ENCODE data around the gene PIK3C2A. TPM values are rescaled to one million over a fixed set of nuclear protein-coding genes. Genes with fewer than 3 reads are reported as not detected.

PIK3C2A gene
- total and polyA plus RNA-seq, 8 donors: 6.6 to 114 (median 35.9) TPM

DNA sequence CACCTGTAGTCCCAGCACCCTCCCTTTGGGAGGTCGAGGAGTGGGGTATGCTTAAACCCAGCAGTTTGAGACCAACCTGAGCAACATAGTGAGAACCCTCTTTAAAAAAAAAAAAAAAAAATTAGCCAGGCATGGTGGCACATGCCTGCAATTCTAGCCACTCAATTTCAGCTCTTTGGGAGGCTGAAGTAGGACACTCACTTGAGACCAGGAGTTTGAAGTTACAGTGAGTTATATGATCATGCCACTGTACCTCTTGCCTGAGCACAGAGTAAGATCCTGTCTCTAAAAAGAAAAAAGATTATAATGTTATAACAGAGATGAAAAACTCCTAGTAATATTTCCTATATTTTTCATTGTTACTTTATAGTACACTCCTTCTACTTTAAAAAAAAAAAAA is 23.9 kb downstream of the PIK3C2A start:
- no peaks in the 10 kb centered on the region for H3K27me3 ChIP-seq
- 76 to 94% (median 79%) methylated on average over 1 of the region's 1 CpG for WGBS, 5 donors
- peaks cover 5 to 22% (median 17%) of the 10 kb centered on the region in 4 donors for H3K36me3 ChIP-seq
- peaks cover 0 to 15% (median 2%) of the 10 kb centered on the region in 4 donors for H3K4me1 ChIP-seq
- no peak for DNase-seq
- H3K27ac ChIP-seq: no peak overlapping the region
- TF ChIP-seq POLR2A (IDR thresholded peaks at IDR 0.05) (no peak), POLR2AphosphoS5 (IDR thresholded peaks at IDR 0.05) (no peak), EP300 (IDR thresholded peaks at IDR 0.05) (no peak)
- TF ChIP-seq, protein P1, sequence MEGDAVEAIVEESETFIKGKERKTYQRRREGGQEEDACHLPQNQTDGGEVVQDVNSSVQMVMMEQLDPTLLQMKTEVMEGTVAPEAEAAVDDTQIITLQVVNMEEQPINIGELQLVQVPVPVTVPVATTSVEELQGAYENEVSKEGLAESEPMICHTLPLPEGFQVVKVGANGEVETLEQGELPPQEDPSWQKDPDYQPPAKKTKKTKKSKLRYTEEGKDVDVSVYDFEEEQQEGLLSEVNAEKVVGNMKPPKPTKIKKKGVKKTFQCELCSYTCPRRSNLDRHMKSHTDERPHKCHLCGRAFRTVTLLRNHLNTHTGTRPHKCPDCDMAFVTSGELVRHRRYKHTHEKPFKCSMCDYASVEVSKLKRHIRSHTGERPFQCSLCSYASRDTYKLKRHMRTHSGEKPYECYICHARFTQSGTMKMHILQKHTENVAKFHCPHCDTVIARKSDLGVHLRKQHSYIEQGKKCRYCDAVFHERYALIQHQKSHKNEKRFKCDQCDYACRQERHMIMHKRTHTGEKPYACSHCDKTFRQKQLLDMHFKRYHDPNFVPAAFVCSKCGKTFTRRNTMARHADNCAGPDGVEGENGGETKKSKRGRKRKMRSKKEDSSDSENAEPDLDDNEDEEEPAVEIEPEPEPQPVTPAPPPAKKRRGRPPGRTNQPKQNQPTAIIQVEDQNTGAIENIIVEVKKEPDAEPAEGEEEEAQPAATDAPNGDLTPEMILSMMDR (IDR thresholded peaks at IDR 0.05): no peak
- intact Hi-C loops (cut with DNase I; ENCODE audit: low total_unique reads): no loop called here
- no peaks in the 10 kb centered on the region for H3K9me3 ChIP-seq
- no peak overlapping the region for H3K4me3 ChIP-seq

DNA sequence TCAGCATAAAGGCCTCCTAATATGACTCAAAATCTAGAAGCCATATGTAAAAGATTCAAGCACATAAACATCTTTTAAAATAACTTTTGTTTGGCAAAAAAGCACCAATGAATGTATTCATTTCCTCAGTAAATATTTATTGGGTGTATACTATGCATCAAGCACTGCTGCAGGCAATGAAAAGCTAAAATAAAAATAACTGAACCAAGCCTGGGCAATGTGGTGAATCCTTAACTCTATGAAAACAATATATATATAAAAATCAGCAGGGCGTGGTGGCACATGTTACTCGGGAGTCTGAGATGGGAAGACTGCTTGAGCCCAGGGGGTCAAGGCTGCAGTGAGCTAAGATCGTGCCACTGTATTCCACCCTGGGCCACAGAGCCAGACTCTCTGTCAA is 27.8 kb downstream of the PIK3C2A start:
- Histone ChIP-seq H3K4me1 (no peaks in the 10 kb centered on the region), H3K4me3 (no peak overlapping the region), H3K9me3 (no peaks in the 10 kb centered on the region), H3K27me3 (no peaks in the 10 kb centered on the region), H3K27ac (no peak overlapping the region), H3K36me3 (peaks cover 5 to 19% (median 15%) of the 10 kb centered on the region in 4 donors)
- TF ChIP-seq POLR2AphosphoS5 (IDR thresholded peaks at IDR 0.05) (no peak), POLR2A (IDR thresholded peaks at IDR 0.05) (no peak), EP300 (IDR thresholded peaks at IDR 0.05) (no peak)
- TF ChIP-seq, protein P1 (IDR thresholded peaks at IDR 0.05): no peak
- no peak for DNase-seq
- intact Hi-C loops (cut with DNase I; ENCODE audit: low total_unique reads): no loop called here
- WGBS, 5 donors: 82 to 90% (median 87%) methylated on average over 3 of the region's 3 CpGs

DNA sequence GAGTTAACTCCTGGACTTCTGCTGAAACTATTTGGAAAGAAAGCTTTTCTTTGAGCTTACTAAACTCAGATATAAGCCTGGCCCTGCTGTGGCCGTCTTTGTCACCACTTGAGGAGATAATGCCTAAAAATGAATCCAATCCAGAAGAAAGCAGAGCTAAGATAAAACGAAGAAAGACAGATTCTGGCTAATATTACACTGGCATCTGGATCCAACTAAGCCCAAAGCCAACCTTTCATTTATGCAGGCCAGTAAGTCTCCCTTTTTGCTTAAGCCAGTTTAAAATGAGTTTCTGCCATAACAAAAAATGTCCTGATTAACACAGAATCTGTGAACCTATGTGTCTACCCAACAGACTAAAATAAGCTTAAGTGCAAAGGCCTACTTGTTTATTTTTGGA is 34.5 kb downstream of the PIK3C2A start:
- peaks cover 0 to 11% (median 10%) of the 10 kb centered on the region in 4 donors for H3K36me3 ChIP-seq
- no peak for DNase-seq
- no peak overlapping the region for H3K4me3 ChIP-seq
- H3K27ac ChIP-seq: no peak overlapping the region
- 79 to 91% (median 86%) methylated on average over 2 of the region's 2 CpGs for WGBS, 5 donors
- TF ChIP-seq POLR2AphosphoS5 (IDR thresholded peaks at IDR 0.05) (no peak), EP300 (IDR thresholded peaks at IDR 0.05) (no peak), POLR2A (IDR thresholded peaks at IDR 0.05) (no peak)
- TF ChIP-seq, protein P1 (IDR thresholded peaks at IDR 0.05): no peak
- H3K9me3 ChIP-seq: no peaks in the 10 kb centered on the region
- intact Hi-C loops (cut with DNase I; ENCODE audit: low total_unique reads): no loop called here
- peaks cover 0 to 31% (median 12%) of the 10 kb centered on the region in 4 donors for H3K4me1 ChIP-seq
- no peaks in the 10 kb centered on the region for H3K27me3 ChIP-seq

DNA sequence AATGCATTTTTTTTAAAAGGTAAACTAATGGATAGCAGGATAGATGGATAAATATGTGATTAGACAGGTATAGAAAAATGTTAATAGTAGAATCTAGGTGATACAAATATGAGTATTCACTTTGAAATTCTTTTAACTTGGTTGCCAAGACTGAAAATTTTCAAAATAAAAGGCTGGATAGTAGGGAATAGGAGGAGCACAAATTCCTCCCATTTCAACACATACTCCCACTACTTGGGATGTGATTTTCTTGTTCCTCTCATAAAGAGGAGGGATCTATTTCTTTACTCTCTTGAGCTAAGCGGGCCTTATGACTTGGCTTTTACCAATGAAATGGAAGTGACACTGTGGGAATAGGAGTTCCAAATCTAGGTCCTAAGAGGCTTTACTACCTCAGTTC is 35.9 kb downstream of the PIK3C2A start:
- no peak overlapping the region for H3K4me3 ChIP-seq
- H3K27me3 ChIP-seq: no peaks in the 10 kb centered on the region
- no peak overlapping the region for H3K27ac ChIP-seq
- peaks cover 0 to 24% (median 19%) of the 10 kb centered on the region in 4 donors for H3K36me3 ChIP-seq
- H3K4me1 ChIP-seq: peaks cover 0 to 31% (median 14%) of the 10 kb centered on the region in 4 donors
- H3K9me3 ChIP-seq: no peaks in the 10 kb centered on the region
- no peak for DNase-seq
- 90 to 100% (median 100%) methylated on average over 1 of the region's 1 CpG for WGBS, 5 donors
- TF ChIP-seq POLR2A (IDR thresholded peaks at IDR 0.05) (no peak), EP300 (IDR thresholded peaks at IDR 0.05) (no peak), POLR2AphosphoS5 (IDR thresholded peaks at IDR 0.05) (no peak)
- TF ChIP-seq, protein P1 (IDR thresholded peaks at IDR 0.05): no peak
- intact Hi-C loops (cut with DNase I; ENCODE audit: low total_unique reads): no loop called here
